Mesendoderm (in vitro differentiated cells): Measurements from ENCODE around the gene ZNF780A.

Source experiments
- DNase-seq: peaks from one replicate; pipeline ENCODE4 v3.0.0; 2013
- H2AK5ac ChIP-seq: 2 replicates; pipeline ENCODE4 v1.6.1; 2013; ENCODE audit warnings: low read length, inconsistent platforms
- H2BK120ac ChIP-seq: 2 replicates; pipeline ENCODE4 v1.6.1; 2013; ENCODE audit warnings: low read depth, mild to moderate bottlenecking, low read length, moderate library complexity, mixed read lengths
- H2BK15ac ChIP-seq: replicated peaks from 2 replicates; pipeline ENCODE4 v1.6.1; 2013; ENCODE audit warnings: low read depth, mild to moderate bottlenecking, moderate library complexity
- H2BK5ac ChIP-seq: 2 replicates; pipeline ENCODE4 v1.6.1; 2013; ENCODE audit warnings: low read length, inconsistent platforms
- H3K18ac ChIP-seq: 2 replicates; pipeline ENCODE4 v1.6.1; 2013; ENCODE audit warnings: mild to moderate bottlenecking, low read length, mixed read lengths
- H3K23ac ChIP-seq: one replicate; pipeline ENCODE4 v1.6.1; 2013; ENCODE audit warnings: low read length
- H3K27ac ChIP-seq: 2 replicates; pipeline ENCODE4 v1.5.1; 2013; ENCODE audit warnings: low read depth, mild to moderate bottlenecking, inconsistent platforms, low read length, moderate library complexity
- H3K27me3 ChIP-seq: 2 replicates; pipeline ENCODE4 v1.6.1; 2013; ENCODE audit warnings: low read length, control low read depth, mild to moderate bottlenecking, inconsistent platforms; ENCODE audit not compliant: insufficient read depth, poor library complexity
- H3K36me3 ChIP-seq: 2 replicates; pipeline ENCODE4 v1.6.1; 2013; ENCODE audit warnings: low read length, inconsistent platforms; ENCODE audit not compliant: control insufficient read depth, insufficient read depth
- H3K4ac ChIP-seq: one replicate; pipeline ENCODE4 v1.6.1; 2013; ENCODE audit warnings: low read depth, mild to moderate bottlenecking, low read length, moderate library complexity
- H3K4me1 ChIP-seq: 2 replicates; pipeline ENCODE4 v1.6.1; 2013; ENCODE audit warnings: low read depth, low read length, inconsistent platforms; ENCODE audit not compliant: control insufficient read depth
- H3K4me2 ChIP-seq: 2 replicates; pipeline ENCODE4 v1.6.1; 2013; ENCODE audit warnings: low read length
- H3K4me3 ChIP-seq: 2 replicates; pipeline ENCODE4 v1.5.1; 2013; ENCODE audit warnings: mild to moderate bottlenecking, low read length
- H3K56ac ChIP-seq: one replicate; pipeline ENCODE4 v1.6.1; 2013; ENCODE audit warnings: low read length
- H3K79me1 ChIP-seq: 2 replicates; pipeline ENCODE4 v1.6.1; 2013; ENCODE audit warnings: low read length, inconsistent platforms
- H3K79me2 ChIP-seq: 2 replicates; pipeline ENCODE4 v1.6.1; 2013; ENCODE audit warnings: mild to moderate bottlenecking, low read length; ENCODE audit not compliant: control insufficient read depth, insufficient read depth
- H3K9ac ChIP-seq: 2 replicates; pipeline ENCODE4 v1.6.1; 2013; ENCODE audit warnings: low read length, inconsistent platforms
- H4K5ac ChIP-seq: one replicate; pipeline ENCODE4 v1.6.1; 2013; ENCODE audit warnings: low read length
- H4K8ac ChIP-seq: one replicate; pipeline ENCODE4 v1.6.1; 2013; ENCODE audit warnings: low read depth, mild to moderate bottlenecking, control low read depth, low read length, moderate library complexity
- WGBS: extraction: QIAGEN DNeasy Blood & Tissue Kit; methylation state at CpG from one replicate; pipeline ENCODE4 v1.1.7; 2013; ENCODE audit warnings: low lambda C conversion rate, missing lambda C conversion rate; ENCODE audit not compliant: insufficient coverage; ENCODE audit errors: extremely low coverage; 5-methylcytosine and 5-hydroxymethylcytosine counted together

Gene ZNF780A

DNA sequence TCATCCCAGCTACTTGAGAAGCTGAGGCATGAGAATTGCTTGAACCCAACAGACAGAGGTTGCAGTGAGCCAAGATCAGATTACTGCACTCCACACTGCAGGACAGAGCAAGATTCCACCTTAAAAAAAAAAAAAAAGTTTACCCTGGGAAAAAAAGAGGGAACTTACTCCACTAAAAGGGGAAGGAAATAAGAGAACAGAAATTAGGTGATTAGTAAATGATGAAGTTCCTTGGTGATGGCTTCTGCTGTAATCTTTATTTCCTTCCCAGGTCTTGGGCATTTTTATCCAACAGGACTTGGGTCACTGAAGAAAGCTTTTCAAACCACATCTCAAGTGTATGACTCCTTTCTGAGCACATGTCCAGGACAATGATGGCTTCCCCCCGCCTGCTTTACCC is 9.3 kb downstream of the ZNF780A start:
- H3K79me2 ChIP-seq, result no peaks in the 10 kb centered on the region
- WGBS, result no CpG with 5 or more reads among the region's 1 CpG

DNA sequence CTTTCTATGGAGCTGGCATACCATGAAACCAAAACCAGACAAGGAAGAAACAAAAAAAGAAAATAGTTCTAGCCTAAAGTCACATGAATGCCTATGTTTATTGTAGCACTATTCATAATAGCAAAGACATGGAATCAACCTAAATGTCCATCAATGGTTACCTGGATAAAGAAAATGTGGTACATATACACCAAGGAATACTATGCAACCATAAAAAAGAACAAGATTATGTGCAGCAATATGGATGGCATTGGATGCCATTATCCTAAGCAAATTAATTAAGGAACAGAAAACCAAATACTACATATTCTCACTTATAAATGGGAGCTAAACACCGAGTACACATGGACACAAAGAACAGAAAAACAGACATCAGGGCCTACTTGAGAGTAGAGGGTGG is 10.5 kb downstream of the ZNF780A start:
- H4K5ac ChIP-seq, result no peak overlapping the region
- H3K18ac ChIP-seq, result no peak overlapping the region
- H3K79me1 ChIP-seq, result peaks cover 1% of the 10 kb centered on the region
- no peak overlapping the region for H3K4me3 ChIP-seq
- no peak overlapping the region for H3K9ac ChIP-seq
- H3K56ac ChIP-seq, result no peak overlapping the region
- H3K23ac ChIP-seq, result no peak overlapping the region
- no peak overlapping the region for H2BK120ac ChIP-seq
- no peak overlapping the region for H2AK5ac ChIP-seq
- H2BK5ac ChIP-seq, result no peak overlapping the region
- H3K36me3 ChIP-seq, result peaks cover 10% of the 10 kb centered on the region
- H3K79me2 ChIP-seq, result no peaks in the 10 kb centered on the region
- no peak for DNase-seq
- no CpG with 5 or more reads among the region's 1 CpG for WGBS
- no peaks in the 10 kb centered on the region for H3K27me3 ChIP-seq
- no peak overlapping the region for H4K8ac ChIP-seq
- no peak overlapping the region for H3K4me2 ChIP-seq
- peaks cover 1% of the 10 kb centered on the region for H3K4me1 ChIP-seq
- H3K4ac ChIP-seq, result no peak overlapping the region
- H2BK15ac ChIP-seq, result no peak overlapping the region
- no peak overlapping the region for H3K27ac ChIP-seq

More for the DNA sequence above, 9.3 kb downstream of the ZNF780A start:
- Histone ChIP-seq H4K5ac (no peak overlapping the region), H3K27ac (no peak overlapping the region), H2AK5ac (no peak overlapping the region), H3K23ac (no peak overlapping the region), H4K8ac (no peak overlapping the region), H2BK120ac (no peak overlapping the region), H3K18ac (no peak overlapping the region), H3K36me3 (peaks cover 10% of the 10 kb centered on the region), H3K56ac (no peak overlapping the region), H3K9ac (no peak overlapping the region), H3K4me2 (no peak overlapping the region), H3K27me3 (no peaks in the 10 kb centered on the region), H3K79me1 (peaks cover 1% of the 10 kb centered on the region), H2BK5ac (no peak overlapping the region), H3K4me1 (peaks cover 1% of the 10 kb centered on the region), H3K4ac (no peak overlapping the region), H2BK15ac (no peak overlapping the region), H3K4me3 (no peak overlapping the region)
- DNase-seq, result no peak

DNA sequence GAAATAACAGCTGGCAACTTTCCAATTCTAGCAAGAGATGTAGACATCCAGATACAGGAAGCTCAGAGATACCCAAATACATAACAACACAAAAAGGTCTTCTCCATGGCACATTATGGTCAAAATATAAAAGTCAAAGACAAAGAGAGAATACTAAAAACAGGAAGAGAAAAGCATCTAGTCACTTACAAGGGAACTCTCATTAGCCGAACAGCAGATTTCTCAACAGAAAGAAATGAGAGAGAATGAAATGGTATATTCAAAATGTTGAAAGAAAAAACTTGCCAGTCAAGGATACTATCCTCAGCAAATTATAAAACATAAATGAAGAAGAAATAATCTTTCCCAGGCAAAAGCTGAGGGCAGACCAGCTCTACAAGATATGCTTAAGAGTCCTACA is 12.4 kb downstream of the ZNF780A start:
- H2AK5ac ChIP-seq, result no peak overlapping the region
- H3K79me1 ChIP-seq, result no peaks in the 10 kb centered on the region
- H3K56ac ChIP-seq, result no peak overlapping the region
- H3K4me2 ChIP-seq, result no peak overlapping the region
- H4K8ac ChIP-seq, result no peak overlapping the region
- no peak overlapping the region for H2BK5ac ChIP-seq
- no peak overlapping the region for H2BK15ac ChIP-seq
- H3K36me3 ChIP-seq, result peaks cover 10% of the 10 kb centered on the region
- no peak overlapping the region for H2BK120ac ChIP-seq
- H3K18ac ChIP-seq, result no peak overlapping the region
- DNase-seq, result no peak
- no peaks in the 10 kb centered on the region for H3K79me2 ChIP-seq
- H3K27me3 ChIP-seq, result no peaks in the 10 kb centered on the region
- H3K4me1 ChIP-seq, result no peaks in the 10 kb centered on the region
- H3K4me3 ChIP-seq, result no peak overlapping the region
- no peak overlapping the region for H3K4ac ChIP-seq
- H3K23ac ChIP-seq, result no peak overlapping the region
- H3K27ac ChIP-seq, result no peak overlapping the region
- no peak overlapping the region for H3K9ac ChIP-seq
- no peak overlapping the region for H4K5ac ChIP-seq
- no CpG with 5 or more reads among the region's 1 CpG for WGBS

- no peak overlapping the region for H3K4ac ChIP-seq
- no peak overlapping the region for H4K8ac ChIP-seq
- H2BK120ac ChIP-seq, result no peak overlapping the region
- no peaks in the 10 kb centered on the region for H3K79me2 ChIP-seq
- H2BK15ac ChIP-seq, result no peak overlapping the region
- H3K23ac ChIP-seq, result no peak overlapping the region
- H3K27ac ChIP-seq, result no peak overlapping the region
- no peaks in the 10 kb centered on the region for H3K27me3 ChIP-seq
- H3K9ac ChIP-seq, result no peak overlapping the region
- no peak overlapping the region for H2BK5ac ChIP-seq
- no peaks in the 10 kb centered on the region for H3K4me1 ChIP-seq
- no peak overlapping the region for H4K5ac ChIP-seq
- no CpG with 5 or more reads among the region's 1 CpG for WGBS
- H3K4me3 ChIP-seq, result no peak overlapping the region
- DNase-seq, result no peak
- H3K4me2 ChIP-seq, result no peak overlapping the region
- peaks cover 2% of the 10 kb centered on the region for H3K36me3 ChIP-seq
- no peaks in the 10 kb centered on the region for H3K79me1 ChIP-seq
- H3K18ac ChIP-seq, result no peak overlapping the region
- H2AK5ac ChIP-seq, result no peak overlapping the region
- H3K56ac ChIP-seq, result no peak overlapping the region
Measured at GRCh38 chr19:40070058-40070457, 20.7 kb downstream of the ZNF780A start.

DNA sequence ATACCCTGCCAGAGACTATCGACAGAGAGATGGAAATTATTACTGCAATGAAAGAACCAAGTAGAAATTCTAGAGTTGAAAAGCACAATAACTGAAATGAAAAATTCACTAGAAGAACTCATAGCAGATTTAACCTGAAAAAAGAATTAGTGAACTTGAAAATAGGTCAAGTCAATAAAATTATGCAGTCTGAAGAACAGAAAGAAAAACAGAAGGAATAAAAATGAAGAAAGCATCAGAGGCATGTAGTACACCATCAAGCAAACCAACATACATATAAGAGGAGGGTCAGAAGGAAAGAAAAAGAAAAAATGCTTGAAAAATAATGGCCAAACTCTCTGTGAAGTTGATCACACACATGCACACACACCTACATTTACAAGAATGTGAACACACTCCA is 31.1 kb downstream of the ZNF780A start:
- Histone ChIP-seq H3K27ac (no peak overlapping the region), H3K56ac (no peak overlapping the region), H3K36me3 (no peaks in the 10 kb centered on the region), H3K4me2 (no peak overlapping the region), H4K8ac (no peak overlapping the region), H3K79me1 (peaks cover 2% of the 10 kb centered on the region), H3K18ac (no peak overlapping the region), H3K23ac (no peak overlapping the region), H2AK5ac (no peak overlapping the region), H3K79me2 (peaks cover 2% of the 10 kb centered on the region), H3K9ac (no peak overlapping the region), H3K4me3 (no peak overlapping the region), H2BK5ac (no peak overlapping the region), H4K5ac (no peak overlapping the region), H3K4me1 (no peaks in the 10 kb centered on the region), H3K27me3 (no peaks in the 10 kb centered on the region), H2BK15ac (no peak overlapping the region), H2BK120ac (no peak overlapping the region), H3K4ac (no peak overlapping the region)
- no peak for DNase-seq
- no CpG with 5 or more reads among the region's 1 CpG for WGBS

GRCh38 chr19:40057166-40057565 is 33.6 kb downstream of the ZNF780A start:
- Histone ChIP-seq H3K27me3 (no peaks in the 10 kb centered on the region), H2BK15ac (no peak overlapping the region), H3K56ac (no peak overlapping the region), H2BK120ac (no peak overlapping the region), H3K36me3 (no peaks in the 10 kb centered on the region), H3K27ac (no peak overlapping the region), H3K4me3 (no peak overlapping the region), H4K8ac (no peak overlapping the region), H3K4me1 (no peaks in the 10 kb centered on the region), H3K79me1 (peaks cover 3% of the 10 kb centered on the region), H3K79me2 (peaks cover 2% of the 10 kb centered on the region), H2AK5ac (no peak overlapping the region), H3K4me2 (no peak overlapping the region), H4K5ac (no peak overlapping the region), H3K9ac (no peak overlapping the region), H3K4ac (no peak overlapping the region), H3K23ac (no peak overlapping the region), H3K18ac (no peak overlapping the region), H2BK5ac (no peak overlapping the region)
- WGBS, result no CpG with 5 or more reads among the region's 1 CpG
- DNase-seq, result no peak
